ENCODE data around the gene ARHGAP19. TPM values are rescaled to one million over a fixed set of nuclear protein-coding genes. Genes with fewer than 3 reads are reported as not detected.
A peak's percentile ranks its signal among the peaks of the same experiment; 100 is the strongest.

ARHGAP19 gene
- total RNA-seq, 1 experiment from 2014 or later: 28.9 TPM

- no TSS peak for BruUV-seq (replicated peaks)
- no peak overlapping the region for H3K27ac ChIP-seq (ENCODE audit: low read length)
- in situ Hi-C loops (cut with HindIII; ENCODE audit: low pct_unique_long_range_greater_than_20kb, low sequenced_read_pairs) (no loop called here), intact Hi-C loops (cut with micrococcal nuclease; ENCODE audit: unreplicated experiment) (no loop called here)
- POLR2A ChIA-PET: no interaction called here
- CTCF ChIA-PET: no interaction called here
- peaks cover 20% of the 10 kb centered on the region for H3K4me1 ChIP-seq (ENCODE audit: control insufficient read depth, insufficient read depth, low read length)
- TF ChIP-seq SIN3A (IDR thresholded peaks at IDR 0.05; ENCODE audit: borderline replicate concordance, insufficient read depth, low read depth, low read length) (no peak), TCF7L2 (IDR thresholded peaks at IDR 0.05; ENCODE audit: low read depth, low read length) (no peak), POLR2AphosphoS5 (IDR thresholded peaks at IDR 0.05; ENCODE audit: low read depth, low read length) (no peak), REST (IDR thresholded peaks at IDR 0.05; ENCODE audit: insufficient read depth in 1 of 2, low read depth in 2 of 2, low read length in 1 of 2) (no peak)
- TF ChIP-seq, protein P1, sequence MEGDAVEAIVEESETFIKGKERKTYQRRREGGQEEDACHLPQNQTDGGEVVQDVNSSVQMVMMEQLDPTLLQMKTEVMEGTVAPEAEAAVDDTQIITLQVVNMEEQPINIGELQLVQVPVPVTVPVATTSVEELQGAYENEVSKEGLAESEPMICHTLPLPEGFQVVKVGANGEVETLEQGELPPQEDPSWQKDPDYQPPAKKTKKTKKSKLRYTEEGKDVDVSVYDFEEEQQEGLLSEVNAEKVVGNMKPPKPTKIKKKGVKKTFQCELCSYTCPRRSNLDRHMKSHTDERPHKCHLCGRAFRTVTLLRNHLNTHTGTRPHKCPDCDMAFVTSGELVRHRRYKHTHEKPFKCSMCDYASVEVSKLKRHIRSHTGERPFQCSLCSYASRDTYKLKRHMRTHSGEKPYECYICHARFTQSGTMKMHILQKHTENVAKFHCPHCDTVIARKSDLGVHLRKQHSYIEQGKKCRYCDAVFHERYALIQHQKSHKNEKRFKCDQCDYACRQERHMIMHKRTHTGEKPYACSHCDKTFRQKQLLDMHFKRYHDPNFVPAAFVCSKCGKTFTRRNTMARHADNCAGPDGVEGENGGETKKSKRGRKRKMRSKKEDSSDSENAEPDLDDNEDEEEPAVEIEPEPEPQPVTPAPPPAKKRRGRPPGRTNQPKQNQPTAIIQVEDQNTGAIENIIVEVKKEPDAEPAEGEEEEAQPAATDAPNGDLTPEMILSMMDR (IDR thresholded peaks at IDR 0.05): no peak
- ATAC-seq (no peak), DNase-seq (ENCODE audit: low read depth, low spot score) (no peak)
- no peaks in the 10 kb centered on the region for H3K36me3 ChIP-seq (ENCODE audit: control insufficient read depth, insufficient read depth, low read length)
- no peaks in the 10 kb centered on the region for H3K9me3 ChIP-seq (ENCODE audit: control insufficient read depth, insufficient read depth, low read depth, low read length)
- no peak overlapping the region for H3K4me3 ChIP-seq (ENCODE audit: low read depth in 2 of 2, low read length in 2 of 2)
- no peaks in the 10 kb centered on the region for H3K27me3 ChIP-seq (ENCODE audit: control insufficient read depth, insufficient read depth, low read length)
Measured at GRCh38 chr10:97338041-97338440, 45.6 kb upstream of the ARHGAP19 start.

- no peak for TF ChIP-seq POLR2AphosphoS5 (IDR thresholded peaks at IDR 0.05; ENCODE audit: low read depth, low read length)
- peak; percentile 45; the same call in 1 of the 2 replicates for TF ChIP-seq TCF7L2 (IDR thresholded peaks at IDR 0.05; ENCODE audit: low read depth, low read length)
- TF ChIP-seq, protein P1 (IDR thresholded peaks at IDR 0.05): no peak
- TF ChIP-seq SIN3A (IDR thresholded peaks at IDR 0.05; ENCODE audit: borderline replicate concordance, insufficient read depth, low read depth, low read length): no peak
- H3K27ac ChIP-seq (ENCODE audit: low read length): peak overlapping the region; percentile 63
- intact Hi-C loops (cut with micrococcal nuclease; ENCODE audit: unreplicated experiment) (no loop called here), in situ Hi-C loops (cut with HindIII; ENCODE audit: low pct_unique_long_range_greater_than_20kb, low sequenced_read_pairs) (no loop called here)
- H3K4me1 ChIP-seq (ENCODE audit: control insufficient read depth, insufficient read depth, low read length): peaks cover 23% of the 10 kb centered on the region
- BruUV-seq (replicated peaks): no TSS peak
- H3K27me3 ChIP-seq (ENCODE audit: control insufficient read depth, insufficient read depth, low read length): no peaks in the 10 kb centered on the region
- DNase-seq (ENCODE audit: low read depth, low spot score) (no peak), ATAC-seq (no peak)
- no peaks in the 10 kb centered on the region for H3K9me3 ChIP-seq (ENCODE audit: control insufficient read depth, insufficient read depth, low read depth, low read length)
- CTCF ChIA-PET: no interaction called here
- no peak overlapping the region for H3K4me3 ChIP-seq (ENCODE audit: low read depth in 2 of 2, low read length in 2 of 2)
- POLR2A ChIA-PET: no interaction called here
- H3K36me3 ChIP-seq (ENCODE audit: control insufficient read depth, insufficient read depth, low read length): no peaks in the 10 kb centered on the region
Measured at GRCh38 chr10:97336942-97337831, 44.8 kb upstream of the ARHGAP19 start.

All from Panc1 (cell line).